T-helper 17 cell (primary cell): ENCODE data around the gene POLR2L. TPM values are rescaled to one million over a fixed set of nuclear protein-coding genes. Genes with fewer than 3 reads are reported as not detected.
A peak's percentile ranks its signal among the peaks of the same experiment; 100 is the strongest.

Experiments
- ATAC-seq: fragments of 150-1000 bp; cut with Tn5 transposase; 2 replicates; pipeline ENCODE4 v1.10.0; 2021; ENCODE audit warnings: mild to moderate bottlenecking, moderate library complexity
- DNase-seq, 3 donors: peaks; one replicate each; pipeline versions ENCODE4 v3.0.0 to v3.0.0-alpha.2; 2020 to 2021
- H3K9me3 ChIP-seq: one replicate; pipeline ENCODE4 v1.7.0; 2013; ENCODE audit warnings: low read length, mild to moderate bottlenecking; ENCODE audit not compliant: control insufficient read depth, poor library complexity, severe bottlenecking
- H3K27ac Mint-ChIP-seq: one replicate; pipeline ENCODE4 v1.8.0; 2022; ENCODE audit warnings: mild to moderate bottlenecking, moderate library complexity, mixed read lengths
- H3K27me3 Mint-ChIP-seq: one replicate; pipeline ENCODE4 v1.8.0; 2022; ENCODE audit warnings: mixed read lengths
- H3K36me3 Mint-ChIP-seq: one replicate; pipeline ENCODE4 v1.8.0; 2022; ENCODE audit warnings: low read depth, mixed read lengths
- H3K4me1 Mint-ChIP-seq: one replicate; pipeline ENCODE4 v1.8.0; 2022; ENCODE audit warnings: mild to moderate bottlenecking, mixed read lengths
- H3K4me3 Mint-ChIP-seq: one replicate; pipeline ENCODE4 v1.8.0; 2022; ENCODE audit warnings: mild to moderate bottlenecking, moderate library complexity, mixed read lengths
- total RNA-seq, 4 donors: library from RNA in 2 of 4; stranded (reverse) in 2 of 4; gene quantifications; one replicate each; pipeline ENCODE4 v1.2.3 and lab custom pipeline; 2022 to 2026

Gene POLR2L
- total RNA-seq, 2 donors from 2014 or later, result 38.5 to 40.5 TPM

GRCh38 chr11:856397-856796 lies 14.1 kb upstream of the POLR2L start:
- Mint-ChIP-seq H3K27me3 (no peaks in the 10 kb centered on the region), H3K4me1 (no peaks in the 10 kb centered on the region), H3K27ac (no peak overlapping the region), H3K36me3 (no peaks in the 10 kb centered on the region), H3K4me3 (no peak overlapping the region)
- no peak for ATAC-seq
- no peaks in the 10 kb centered on the region for H3K9me3 ChIP-seq
- DNase-seq, result no peak

- no peak overlapping the region for H3K27ac Mint-ChIP-seq
Observed at GRCh38 chr11:855796-856195, 13.5 kb upstream of the POLR2L start.

GRCh38 chr11:855330-855674 lies 13.0 kb upstream of the POLR2L start:
- DNase-seq (no peak), ATAC-seq (no peak)

More at GRCh38 chr11:855796-856195, 13.5 kb upstream of the POLR2L start:
- H3K9me3 ChIP-seq, result no peaks in the 10 kb centered on the region
- Mint-ChIP-seq H3K4me1 (no peaks in the 10 kb centered on the region), H3K36me3 (no peaks in the 10 kb centered on the region), H3K4me3 (no peak overlapping the region), H3K27me3 (no peaks in the 10 kb centered on the region)
- DNase-seq, result no peak
- no peak for ATAC-seq

GRCh38 chr11:854601-855329 lies 12.4 kb upstream of the POLR2L start:
- no peak overlapping the region for H3K4me3 Mint-ChIP-seq
- no peaks in the 10 kb centered on the region for H3K4me1 Mint-ChIP-seq
- no peaks in the 10 kb centered on the region for H3K9me3 ChIP-seq
- no peak for DNase-seq
- H3K27me3 Mint-ChIP-seq, result no peaks in the 10 kb centered on the region
- H3K36me3 Mint-ChIP-seq, result no peaks in the 10 kb centered on the region
- ATAC-seq, result no peak
- no peak overlapping the region for H3K27ac Mint-ChIP-seq

More at GRCh38 chr11:855330-855674, 13.0 kb upstream of the POLR2L start:
- Mint-ChIP-seq H3K27me3 (no peaks in the 10 kb centered on the region), H3K4me3 (no peak overlapping the region), H3K4me1 (no peaks in the 10 kb centered on the region), H3K36me3 (no peaks in the 10 kb centered on the region), H3K27ac (no peak overlapping the region)
- H3K9me3 ChIP-seq, result no peaks in the 10 kb centered on the region

- no peaks in the 10 kb centered on the region for H3K27me3 Mint-ChIP-seq
- peaks cover 2% of the 10 kb centered on the region for H3K4me1 Mint-ChIP-seq
- H3K4me3 Mint-ChIP-seq, result no peak overlapping the region
- ATAC-seq (no peak), DNase-seq (no peak)
- no peaks in the 10 kb centered on the region for H3K9me3 ChIP-seq
- H3K36me3 Mint-ChIP-seq, result no peaks in the 10 kb centered on the region
- H3K27ac Mint-ChIP-seq, result no peak overlapping the region
Observed at GRCh38 chr11:853682-854448, 11.5 kb upstream of the POLR2L start.

- H3K4me3 Mint-ChIP-seq, result no peak overlapping the region
Observed at GRCh38 chr11:852762-853161, 10.4 kb upstream of the POLR2L start.

GRCh38 chr11:850775-851763 lies 8.7 kb upstream of the POLR2L start:
- DNase-seq, result no peak
- peaks cover 5% of the 10 kb centered on the region for H3K4me1 Mint-ChIP-seq

More at GRCh38 chr11:852762-853161, 10.4 kb upstream of the POLR2L start:
- DNase-seq (no peak), ATAC-seq (no peak)
- no peaks in the 10 kb centered on the region for H3K9me3 ChIP-seq
- H3K27ac Mint-ChIP-seq, result no peak overlapping the region
- no peaks in the 10 kb centered on the region for H3K36me3 Mint-ChIP-seq
- peaks cover 5% of the 10 kb centered on the region for H3K4me1 Mint-ChIP-seq
- no peaks in the 10 kb centered on the region for H3K27me3 Mint-ChIP-seq

GRCh38 chr11:849951-850774 lies 7.8 kb upstream of the POLR2L start:
- Mint-ChIP-seq H3K27me3 (no peaks in the 10 kb centered on the region), H3K4me3 (peak overlapping the region; percentile 66), H3K27ac (no peak overlapping the region), H3K36me3 (no peaks in the 10 kb centered on the region), H3K4me1 (peaks cover 5% of the 10 kb centered on the region)
- ATAC-seq, result no peak
- no peaks in the 10 kb centered on the region for H3K9me3 ChIP-seq
- no peak for DNase-seq

More at GRCh38 chr11:850775-851763, 8.7 kb upstream of the POLR2L start:
- no peak for ATAC-seq
- no peaks in the 10 kb centered on the region for H3K9me3 ChIP-seq
- no peaks in the 10 kb centered on the region for H3K27me3 Mint-ChIP-seq
- peak overlapping the region; percentile 66 for H3K4me3 Mint-ChIP-seq
- H3K27ac Mint-ChIP-seq, result no peak overlapping the region
- H3K36me3 Mint-ChIP-seq, result no peaks in the 10 kb centered on the region

- Mint-ChIP-seq H3K27me3 (no peaks in the 10 kb centered on the region), H3K27ac (no peak overlapping the region)
- ATAC-seq, result peak; percentile 48
Observed at GRCh38 chr11:849104-849824, 6.9 kb upstream of the POLR2L start.

GRCh38 chr11:848380-848931 lies 6.1 kb upstream of the POLR2L start:
- peak; percentile 55 to 69 (median 57) for DNase-seq
- no peaks in the 10 kb centered on the region for H3K9me3 ChIP-seq
- H3K36me3 Mint-ChIP-seq, result no peaks in the 10 kb centered on the region
- ATAC-seq, result peak; percentile 79
- H3K27ac Mint-ChIP-seq, result no peak overlapping the region
- H3K4me1 Mint-ChIP-seq, result peaks cover 10% of the 10 kb centered on the region
- no peaks in the 10 kb centered on the region for H3K27me3 Mint-ChIP-seq
- peak overlapping the region; percentile 84 for H3K4me3 Mint-ChIP-seq

More at GRCh38 chr11:849104-849824, 6.9 kb upstream of the POLR2L start:
- no peaks in the 10 kb centered on the region for H3K9me3 ChIP-seq
- Mint-ChIP-seq H3K4me1 (peaks cover 5% of the 10 kb centered on the region), H3K36me3 (no peaks in the 10 kb centered on the region), H3K4me3 (peak overlapping the region; percentile 84)
- peak in 2 of 3 donors; percentile 46 to 49 for DNase-seq

GRCh38 chr11:847876-848275 lies 5.5 kb upstream of the POLR2L start:
- DNase-seq (no peak), ATAC-seq (no peak)
- H3K36me3 Mint-ChIP-seq, result no peaks in the 10 kb centered on the region
- no peaks in the 10 kb centered on the region for H3K27me3 Mint-ChIP-seq
- H3K4me1 Mint-ChIP-seq, result peaks cover 12% of the 10 kb centered on the region
- H3K27ac Mint-ChIP-seq, result no peak overlapping the region
- H3K9me3 ChIP-seq, result no peaks in the 10 kb centered on the region
- H3K4me3 Mint-ChIP-seq, result peak overlapping the region; percentile 84
